GM18907 (cell line): ENCODE data around the gene SRPK2.
A peak's percentile ranks its signal among the peaks of the same experiment; 100 is the strongest.
"Not testable (repeated sequence)": the region's sequence is repeated elsewhere in the genome, so short reads cannot be mapped to it uniquely, and the experiment has no call there.

Experiments
- ATAC-seq: cut with Tn5 transposase; IDR thresholded peaks from one replicate; pipeline ENCODE4 v1.9.1; 2021; ENCODE audit warnings: mild to moderate bottlenecking, moderate library complexity; ENCODE audit not compliant: unreplicated experiment

The SRPK2 gene

GRCh38 chr7:105268511-105269392 is 120.0 kb downstream of the SRPK2 start:
- peak; percentile 66 for ATAC-seq

GRCh38 chr7:105268056-105268455 is 120.7 kb downstream of the SRPK2 start:
- peak; percentile 55 for ATAC-seq

GRCh38 chr7:105267244-105267643 is 121.5 kb downstream of the SRPK2 start:
- ATAC-seq = no peak

GRCh38 chr7:105264707-105265106 is 124.0 kb downstream of the SRPK2 start:
- no peak for ATAC-seq

- ATAC-seq = no peak
These were observed 127.0 kb downstream of the SRPK2 start for GRCh38 chr7:105261689-105262088.

GRCh38 chr7:105260201-105260871 is 128.4 kb downstream of the SRPK2 start:
- not testable (repeated sequence) for ATAC-seq

- not testable (repeated sequence) for ATAC-seq
These were observed 129.8 kb downstream of the SRPK2 start for GRCh38 chr7:105258919-105259318.

GRCh38 chr7:105257338-105257737 is 131.4 kb downstream of the SRPK2 start:
- ATAC-seq = no peak

- no peak for ATAC-seq
These were observed 131.9 kb downstream of the SRPK2 start for GRCh38 chr7:105256761-105257231.

- ATAC-seq = no peak
These were observed 138.0 kb downstream of the SRPK2 start for GRCh38 chr7:105250706-105251105.

- no peak for ATAC-seq
These were observed 138.5 kb downstream of the SRPK2 start for GRCh38 chr7:105250239-105250638.

- ATAC-seq = no peak
These were observed 139.5 kb downstream of the SRPK2 start for GRCh38 chr7:105249216-105249615.

GRCh38 chr7:105246679-105247078 is 142.0 kb downstream of the SRPK2 start:
- no peak for ATAC-seq

GRCh38 chr7:105246256-105246655 is 142.5 kb downstream of the SRPK2 start:
- no peak for ATAC-seq

GRCh38 chr7:105245398-105246114 is 143.2 kb downstream of the SRPK2 start:
- ATAC-seq = peak; percentile 83

- ATAC-seq = no peak
These were observed 144.1 kb downstream of the SRPK2 start for GRCh38 chr7:105244594-105244993.

GRCh38 chr7:105241198-105241597 is 147.5 kb downstream of the SRPK2 start:
- no peak for ATAC-seq

- ATAC-seq = no peak
These were observed 150.4 kb downstream of the SRPK2 start for GRCh38 chr7:105238198-105238765.

- no peak for ATAC-seq
These were observed 153.8 kb downstream of the SRPK2 start for GRCh38 chr7:105234886-105235285.

GRCh38 chr7:105232829-105233291 is 155.9 kb downstream of the SRPK2 start:
- ATAC-seq = not testable (repeated sequence)

- ATAC-seq = no peak
These were observed 158.2 kb downstream of the SRPK2 start for GRCh38 chr7:105230486-105230885.
